Type B pancreatic cell (in vitro differentiated cells): ENCODE data around the gene SCAPER. TPM values are rescaled to one million over a fixed set of nuclear protein-coding genes. Genes with fewer than 3 reads are reported as not detected.

Experiments
- DNase-seq: peaks from one replicate; pipeline ENCODE4 v3.0.0; 2021; ENCODE audit warnings: mixed read lengths; ENCODE audit not compliant: unreplicated experiment; ENCODE audit errors: extremely low spot score
- H3K27ac Mint-ChIP-seq: 2 replicates; pipeline ENCODE4 v1.8.0; 2021; ENCODE audit warnings: mild to moderate bottlenecking, mixed read lengths
- H3K27me3 Mint-ChIP-seq: 2 replicates; pipeline ENCODE4 v1.8.0; 2021; ENCODE audit warnings: mixed read lengths
- H3K36me3 Mint-ChIP-seq: 2 replicates; pipeline ENCODE4 v1.8.0; 2021; ENCODE audit warnings: mixed read lengths
- H3K4me1 Mint-ChIP-seq: one replicate; pipeline ENCODE4 v1.8.0; 2021; ENCODE audit warnings: mixed read lengths; ENCODE audit not compliant: unreplicated experiment
- H3K4me3 Mint-ChIP-seq: 2 replicates; pipeline ENCODE4 v1.8.0; 2021; ENCODE audit warnings: mild to moderate bottlenecking, mixed read lengths
- H3K9me3 Mint-ChIP-seq: 2 replicates; pipeline ENCODE4 v1.8.0; 2021; ENCODE audit warnings: mixed read lengths
- total RNA-seq: library from RNA; stranded (reverse); gene quantifications from 2 replicates; pipeline ENCODE4 v1.2.1, GENCODE V29; 2021; ENCODE audit warnings: low replicate concordance
- TF ChIP-seq, protein P1 (sequence below): fragments of 200-600 bp; sonication (generic); conservative IDR thresholded peaks from 2 replicates; pipeline ENCODE4 v1.5.0; 2021; ENCODE audit warnings: antibody characterized with exemption, mild to moderate bottlenecking

SCAPER gene
- total RNA-seq, 1 donor from 2014 or later = 26.6 TPM

DNA sequence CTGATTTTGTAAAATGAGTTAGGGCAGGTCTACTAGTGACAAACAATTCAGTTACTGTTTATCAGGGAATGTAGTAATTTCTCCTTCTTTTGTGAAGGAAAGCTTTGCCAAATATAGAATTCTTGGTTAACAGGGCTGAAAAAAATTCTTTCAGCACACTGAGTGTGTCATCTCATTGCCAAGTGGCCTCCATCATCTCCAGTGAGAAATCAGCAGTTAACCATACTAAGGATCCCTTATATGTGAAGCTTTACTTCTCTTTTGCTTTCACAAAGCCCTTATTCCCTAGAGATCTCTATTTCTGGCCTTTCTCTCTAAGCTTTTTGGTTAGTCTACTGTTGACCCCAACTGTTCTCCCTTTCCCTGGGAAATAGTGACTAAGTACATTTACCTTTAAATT is 269.1 kb downstream of the SCAPER start:
- Mint-ChIP-seq H3K27me3 (no peaks in the 10 kb centered on the region), H3K27ac (no peak overlapping the region), H3K9me3 (peaks cover 5% of the 10 kb centered on the region), H3K36me3 (peaks cover 13% of the 10 kb centered on the region), H3K4me1 (no peaks in the 10 kb centered on the region), H3K4me3 (no peak overlapping the region)
- no peak for DNase-seq
- TF ChIP-seq, protein P1, sequence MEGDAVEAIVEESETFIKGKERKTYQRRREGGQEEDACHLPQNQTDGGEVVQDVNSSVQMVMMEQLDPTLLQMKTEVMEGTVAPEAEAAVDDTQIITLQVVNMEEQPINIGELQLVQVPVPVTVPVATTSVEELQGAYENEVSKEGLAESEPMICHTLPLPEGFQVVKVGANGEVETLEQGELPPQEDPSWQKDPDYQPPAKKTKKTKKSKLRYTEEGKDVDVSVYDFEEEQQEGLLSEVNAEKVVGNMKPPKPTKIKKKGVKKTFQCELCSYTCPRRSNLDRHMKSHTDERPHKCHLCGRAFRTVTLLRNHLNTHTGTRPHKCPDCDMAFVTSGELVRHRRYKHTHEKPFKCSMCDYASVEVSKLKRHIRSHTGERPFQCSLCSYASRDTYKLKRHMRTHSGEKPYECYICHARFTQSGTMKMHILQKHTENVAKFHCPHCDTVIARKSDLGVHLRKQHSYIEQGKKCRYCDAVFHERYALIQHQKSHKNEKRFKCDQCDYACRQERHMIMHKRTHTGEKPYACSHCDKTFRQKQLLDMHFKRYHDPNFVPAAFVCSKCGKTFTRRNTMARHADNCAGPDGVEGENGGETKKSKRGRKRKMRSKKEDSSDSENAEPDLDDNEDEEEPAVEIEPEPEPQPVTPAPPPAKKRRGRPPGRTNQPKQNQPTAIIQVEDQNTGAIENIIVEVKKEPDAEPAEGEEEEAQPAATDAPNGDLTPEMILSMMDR = no peak

DNA sequence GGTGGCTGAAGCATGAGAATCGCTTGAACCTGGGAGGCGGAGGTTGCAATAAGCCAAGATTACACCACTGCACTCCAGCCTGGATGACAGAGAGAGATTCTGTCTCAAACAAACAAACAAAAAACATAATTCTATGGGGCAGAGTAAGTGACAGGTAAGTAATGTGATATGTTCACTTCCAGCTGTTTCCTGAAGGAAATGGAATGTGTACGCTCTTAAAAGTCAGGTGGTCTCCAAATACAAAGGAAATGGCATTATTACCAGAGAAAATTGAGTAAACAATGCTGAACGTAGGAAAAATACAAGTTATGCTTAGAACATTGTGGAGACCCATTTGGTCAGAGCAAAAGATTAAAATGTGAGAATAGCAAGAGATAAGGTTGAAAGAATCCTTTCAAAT is 278.5 kb downstream of the SCAPER start:
- no peak overlapping the region for H3K27ac Mint-ChIP-seq
- no peak overlapping the region for H3K4me3 Mint-ChIP-seq
- no peak for DNase-seq
- no peaks in the 10 kb centered on the region for H3K4me1 Mint-ChIP-seq
- H3K27me3 Mint-ChIP-seq = no peaks in the 10 kb centered on the region
- no peaks in the 10 kb centered on the region for H3K9me3 Mint-ChIP-seq
- H3K36me3 Mint-ChIP-seq = peaks cover 8% of the 10 kb centered on the region
- TF ChIP-seq, protein P1 = no peak

DNA sequence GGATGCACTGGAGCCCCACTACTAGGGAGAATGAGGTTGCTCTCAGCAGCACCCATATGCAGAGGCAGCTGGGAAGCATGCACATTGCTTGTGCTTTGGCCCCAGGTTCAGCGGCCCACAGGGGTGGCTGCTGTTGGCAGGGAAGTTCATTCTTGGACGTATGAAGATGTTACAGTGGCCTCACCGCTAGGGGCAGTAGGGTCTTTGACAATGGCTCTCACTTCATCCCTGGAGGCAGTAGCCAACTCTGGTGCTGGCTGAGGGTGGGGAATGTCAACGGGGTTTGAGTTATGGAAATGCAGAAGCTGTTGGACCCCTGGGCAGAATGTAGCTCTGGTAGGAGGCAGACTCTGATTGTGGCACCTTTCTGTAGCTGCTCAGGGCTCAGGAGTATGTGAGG is 279.9 kb downstream of the SCAPER start:
- no peak for DNase-seq
- Mint-ChIP-seq H3K27me3 (no peaks in the 10 kb centered on the region), H3K4me1 (no peaks in the 10 kb centered on the region), H3K27ac (no peak overlapping the region), H3K4me3 (no peak overlapping the region), H3K36me3 (peaks cover 8% of the 10 kb centered on the region), H3K9me3 (no peaks in the 10 kb centered on the region)
- TF ChIP-seq, protein P1 = no peak

DNA sequence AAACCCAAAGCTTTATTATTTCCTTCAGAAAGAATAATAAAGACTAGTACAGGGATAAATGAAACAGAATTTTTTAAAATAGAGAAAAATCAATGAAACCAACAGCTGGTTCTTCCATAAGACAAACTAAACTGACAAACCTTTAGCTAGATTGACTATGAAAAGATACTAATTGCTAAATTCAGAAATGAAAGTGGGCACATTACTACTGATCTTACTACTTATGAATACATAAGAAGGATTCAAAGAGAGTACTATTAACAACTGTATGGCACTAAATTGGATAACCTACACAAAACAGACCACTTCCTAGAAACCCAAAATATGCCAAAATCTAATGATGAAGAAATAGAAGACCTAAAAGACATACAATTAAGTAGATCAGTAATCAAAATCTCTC is 290.4 kb downstream of the SCAPER start:
- no peak for DNase-seq
- Mint-ChIP-seq H3K27me3 (no peaks in the 10 kb centered on the region), H3K4me1 (no peaks in the 10 kb centered on the region), H3K9me3 (peaks cover 13% of the 10 kb centered on the region), H3K4me3 (no peak overlapping the region), H3K27ac (no peak overlapping the region), H3K36me3 (peaks cover 31% of the 10 kb centered on the region)
- TF ChIP-seq, protein P1 = no peak

DNA sequence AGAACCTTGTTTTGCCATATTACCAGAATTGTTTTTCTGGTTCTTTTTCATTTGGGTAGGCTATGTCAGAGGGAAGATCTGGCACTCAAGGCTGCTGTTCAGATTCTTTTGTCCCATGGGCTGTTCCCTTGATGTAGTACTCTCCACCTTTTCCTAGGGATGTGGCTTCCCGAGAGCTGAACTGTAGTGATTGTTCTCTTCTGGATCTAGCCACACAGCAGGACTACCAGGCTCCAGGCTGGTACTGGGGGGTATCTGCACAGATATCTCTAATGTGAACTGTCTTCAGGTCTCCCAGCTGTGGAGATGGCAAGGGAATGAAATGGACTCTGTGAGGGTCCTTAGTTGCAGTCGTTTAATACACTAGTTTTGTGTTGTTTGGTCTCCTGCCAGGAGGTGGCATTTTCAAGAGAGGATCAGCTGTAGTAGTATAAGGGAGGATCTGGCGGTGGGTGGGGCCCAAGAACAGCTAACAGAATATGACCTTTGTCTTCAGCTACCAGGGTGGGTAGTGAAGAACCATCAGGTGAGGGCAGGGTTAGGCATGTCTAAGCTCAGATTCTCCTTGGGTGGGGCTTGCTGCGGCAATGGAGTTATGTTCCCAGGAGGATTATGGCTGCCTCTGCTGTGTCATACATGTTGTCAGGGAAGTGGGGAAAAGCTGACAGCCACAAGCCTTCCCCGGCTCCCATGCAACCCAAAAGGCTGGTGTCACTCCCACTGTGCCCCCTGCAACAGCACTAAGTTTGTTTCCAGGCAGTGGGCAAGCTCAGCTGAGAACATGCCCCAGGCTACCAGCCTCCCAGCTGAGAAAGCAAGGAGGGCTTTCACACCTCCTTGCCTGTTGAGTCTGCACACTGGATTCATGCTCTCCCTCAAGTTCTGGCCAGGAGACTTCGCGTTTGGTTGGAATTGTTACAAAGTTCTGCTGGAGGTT is 316.1 kb downstream of the SCAPER start:
- Mint-ChIP-seq H3K9me3 (peaks cover 3% of the 10 kb centered on the region), H3K36me3 (no peaks in the 10 kb centered on the region), H3K27ac (no peak overlapping the region), H3K4me1 (peaks cover 5% of the 10 kb centered on the region), H3K27me3 (no peaks in the 10 kb centered on the region), H3K4me3 (no peak overlapping the region)
- TF ChIP-seq, protein P1 = no peak
- no peak for DNase-seq
